Activated CD8-positive, alpha-beta memory T cell treated with anti-CD3 and anti-CD28 coated beads for 36 hours (primary cell): Measurements from ENCODE around the gene HSDL1. TPM values are rescaled to one million over a fixed set of nuclear protein-coding genes. Genes with fewer than 3 reads are reported as not detected.

Source experiments
- CTCF ChIA-PET: fragments of 350-600 bp; sonication (Branson Sonifier 250); formaldehyde crosslinking; loops from one replicate; lab custom pipeline; 2021; ENCODE audit warnings: antibody characterized with exemption; lab: Charles Lee
- POLR2A ChIA-PET: fragments of 350-600 bp; sonication (Branson Sonifier 250); formaldehyde crosslinking; loops from one replicate; lab custom pipeline; 2021; ENCODE audit warnings: antibody characterized with exemption; lab: Charles Lee
- total RNA-seq, 2 experiments: library from RNA; stranded (reverse); gene quantifications; one replicate each; pipeline ENCODE4 v1.2.3, GENCODE V29; 2021

HSDL1 gene
- 10 to 100 TPM; 15.1 to 16.5 TPM for total RNA-seq

- CTCF ChIA-PET = interaction anchor here (0.7 to 2.6 kb wide), 4 partner anchors 28 to 60 kb away, joined by 3 to 13 read pairs (median 4); partner anchors contain the start of genes MBTPS1 and TAF1C
- POLR2A ChIA-PET = interaction anchor here (0.5 to 2.2 kb wide), 2 partner anchors 29 to 117 kb away, joined by 4 to 20 read pairs; partner anchors contain the start of gene MBTPS1
Observed at GRCh38 chr16:84144859-84145639, at the start of gene HSDL1, which contains the start of gene DNAAF1. Gene HSDL1, minus strand, starts transcription at chr16:84145177. Its CDS starts 13,856 bp downstream, at chr16:84131321. Gene DNAAF1, plus strand, starts transcription at chr16:84145308. Its CDS starts 133 bp downstream, at chr16:84145441.

- POLR2A ChIA-PET = no interaction called here
Observed at GRCh38 chr16:84194018-84194417, 49.0 kb upstream of the HSDL1 start.

GRCh38 chr16:84193480-84193879 is 48.5 kb upstream of the HSDL1 start:
- ChIA-PET POLR2A (no interaction called here), CTCF (no interaction called here)

More at GRCh38 chr16:84194018-84194417, 49.0 kb upstream of the HSDL1 start:
- CTCF ChIA-PET = no interaction called here

- ChIA-PET POLR2A (no interaction called here), CTCF (no interaction called here)
Observed at GRCh38 chr16:84191466-84191865, 46.5 kb upstream of the HSDL1 start.

GRCh38 chr16:84190731-84191388 is 45.9 kb upstream of the HSDL1 start, which contains the start of gene ADAD2:
Gene ADAD2, plus strand, starts transcription at chr16:84191157. Its CDS starts 74 bp downstream, at chr16:84191231.
- CTCF ChIA-PET = interaction anchor here (0.6 to 0.9 kb wide), 2 partner anchors 38 to 103 kb away, joined by 3 read pairs; no protein-coding TSS in a partner anchor

GRCh38 chr16:84186685-84187437 is 41.9 kb upstream of the HSDL1 start, which contains the start of gene TAF1C:
Gene TAF1C, minus strand, starts transcription at chr16:84187057. Its CDS starts 2,069 bp downstream, at chr16:84184988.
- ChIA-PET CTCF (interaction anchor here (0.5 to 2.0 kb wide), 29 partner anchors 8 to 408 kb away, joined by 3 to 37 read pairs (median 4); partner anchors contain the start of genes DNAAF1, HSDL1, MBTPS1 and OSGIN1), POLR2A (interaction anchor here (0.6 to 1.2 kb wide), 3 partner anchors 70 to 102 kb away, joined by 3 to 8 read pairs (median 3); partner anchors contain the start of gene MBTPS1)

More at GRCh38 chr16:84190731-84191388, 45.9 kb upstream of the HSDL1 start, which contains the start of gene ADAD2:
- POLR2A ChIA-PET = no interaction called here

- ChIA-PET CTCF (interaction anchor here (1.5 kb wide), 1 partner anchor 9 kb away, joined by 4 read pairs; no protein-coding TSS in a partner anchor), POLR2A (no interaction called here)
Observed at GRCh38 chr16:84184775-84185174, 39.8 kb upstream of the HSDL1 start.

GRCh38 chr16:84183911-84184591 is 39.1 kb upstream of the HSDL1 start:
- ChIA-PET POLR2A (no interaction called here), CTCF (interaction anchor here (1.5 kb wide), 1 partner anchor 8 kb away, joined by 4 read pairs; no protein-coding TSS in a partner anchor)

GRCh38 chr16:84183572-84183875 is 38.5 kb upstream of the HSDL1 start:
- ChIA-PET CTCF (no interaction called here), POLR2A (no interaction called here)

GRCh38 chr16:84182680-84183571 is 37.9 kb upstream of the HSDL1 start:
- CTCF ChIA-PET = no interaction called here
- POLR2A ChIA-PET = no interaction called here

- ChIA-PET CTCF (no interaction called here), POLR2A (no interaction called here)
Observed at GRCh38 chr16:84182104-84182503, 37.1 kb upstream of the HSDL1 start.

GRCh38 chr16:84181144-84181915 is 36.4 kb upstream of the HSDL1 start:
- POLR2A ChIA-PET = no interaction called here
- CTCF ChIA-PET = no interaction called here

- ChIA-PET POLR2A (no interaction called here), CTCF (no interaction called here)
Observed at GRCh38 chr16:84180519-84181140, 35.7 kb upstream of the HSDL1 start.

- POLR2A ChIA-PET = interaction anchor here (0.6 kb wide), 1 partner anchor 209 kb away, joined by 5 read pairs; no protein-coding TSS in a partner anchor
- CTCF ChIA-PET = interaction anchor here (0.7 kb wide), 1 partner anchor 63 kb away, joined by 3 read pairs; the partner anchor contains the start of gene MBTPS1
Observed at GRCh38 chr16:84179612-84180320, 34.8 kb upstream of the HSDL1 start.

GRCh38 chr16:84178892-84179611 is 34.1 kb upstream of the HSDL1 start:
- CTCF ChIA-PET = interaction anchor here (0.6 to 1.4 kb wide), 4 partner anchors 8 to 493 kb away, joined by 3 to 6 read pairs (median 4); partner anchors contain the start of genes MBTPS1 and TAF1C
- POLR2A ChIA-PET = no interaction called here
